Neural progenitor cell (in vitro differentiated cells): ENCODE measurements around the gene AGBL4. TPM values are rescaled to one million over a fixed set of nuclear protein-coding genes. Genes with fewer than 3 reads are reported as not detected.
A peak's percentile ranks its signal among the peaks of the same experiment; 100 is the strongest.

Experiments
- DNase-seq: peaks from one replicate; pipeline ENCODE4 v3.0.0-alpha.2; 2016; ENCODE audit warnings: low spot score
- H2AFZ ChIP-seq: fragments of 200-600 bp; sonication (generic); replicated peaks from 2 replicates; pipeline ENCODE4 v1.6.1; 2016; ENCODE audit warnings: antibody characterized with exemption
- H3F3A ChIP-seq: fragments of 200-600 bp; sonication (generic); 2 replicates; pipeline ENCODE4 v1.6.1; 2016; ENCODE audit warnings: antibody characterized with exemption, low read depth
- H3K27ac ChIP-seq: fragments of 200-600 bp; sonication (generic); 2 replicates; pipeline ENCODE4 v1.5.1; 2016; ENCODE audit warnings: mild to moderate bottlenecking
- H3K27me3 ChIP-seq: fragments of 200-600 bp; sonication (generic); 2 replicates; pipeline ENCODE4 v1.6.1; 2016; ENCODE audit warnings: mild to moderate bottlenecking, moderate library complexity
- H3K36me3 ChIP-seq: fragments of 200-600 bp; sonication (generic); 2 replicates; pipeline ENCODE4 v1.5.1; 2016
- H3K4me1 ChIP-seq: fragments of 200-600 bp; sonication (generic); 2 replicates; pipeline ENCODE4 v1.6.1; 2016; ENCODE audit warnings: mixed run types
- H3K4me2 ChIP-seq: fragments of 200-600 bp; sonication (generic); 2 replicates; pipeline ENCODE4 v1.6.1; 2016
- H3K4me3 ChIP-seq: fragments of 200-600 bp; sonication (generic); 2 replicates; pipeline ENCODE4 v1.5.1; 2016
- H3K79me2 ChIP-seq: fragments of 200-600 bp; sonication (generic); 2 replicates; pipeline ENCODE4 v1.6.1; 2016; ENCODE audit warnings: low read depth
- H3K9ac ChIP-seq: fragments of 200-600 bp; sonication (generic); 2 replicates; pipeline ENCODE4 v1.6.1; 2016
- H3K9me3 ChIP-seq: fragments of 200-600 bp; sonication (generic); 2 replicates; pipeline ENCODE4 v1.5.1; 2016; ENCODE audit warnings: low read depth
- H4K20me1 ChIP-seq: fragments of 200-600 bp; sonication (generic); 2 replicates; pipeline ENCODE4 v1.6.1; 2016; ENCODE audit warnings: low read depth
- H3K27ac Mint-ChIP-seq: 3 replicates; pipeline ENCODE4 v1.8.0; 2021; ENCODE audit warnings: mixed read lengths
- H3K27me3 Mint-ChIP-seq: 2 replicates; pipeline ENCODE4 v1.8.0; 2022; ENCODE audit warnings: low read depth, mild to moderate bottlenecking, inconsistent platforms, moderate library complexity, mixed read lengths; ENCODE audit not compliant: insufficient read depth
- H3K36me3 Mint-ChIP-seq: 3 replicates; pipeline ENCODE4 v1.8.0; 2021; ENCODE audit warnings: mixed read lengths
- H3K4me1 Mint-ChIP-seq: 3 replicates; pipeline ENCODE4 v1.8.0; 2021; ENCODE audit warnings: mixed read lengths
- H3K4me3 Mint-ChIP-seq: 3 replicates; pipeline ENCODE4 v1.8.0; 2021; ENCODE audit warnings: mild to moderate bottlenecking, moderate library complexity, mixed read lengths
- H3K9me3 Mint-ChIP-seq: 3 replicates; pipeline ENCODE4 v1.8.0; 2020; ENCODE audit warnings: mixed read lengths
- EZH2 ChIP-seq: fragments of 200-600 bp; sonication (generic); IDR thresholded peaks from 2 replicates; pipeline ENCODE4 v1.6.1; 2017; ENCODE audit warnings: antibody characterized with exemption, mild to moderate bottlenecking, moderate library complexity
- EZH2phosphoT487 ChIP-seq: fragments of 200-600 bp; sonication (generic); IDR thresholded peaks from 2 replicates; pipeline ENCODE4 v1.6.1; 2017; ENCODE audit warnings: antibody characterized with exemption
- total RNA-seq: library from RNA; depleted of rRNA; stranded (reverse); fragments of >200 nt; gene quantifications from 2 replicates; pipeline ENCODE4 v1.2.3, GENCODE V29; 2015; ENCODE audit warnings: low replicate concordance
- TF ChIP-seq, protein P1 (sequence below): fragments of 200-600 bp; sonication (generic); IDR thresholded peaks from 2 replicates; pipeline ENCODE4 v1.5.1; 2017; ENCODE audit warnings: antibody characterized with exemption, mild to moderate bottlenecking

AGBL4 gene
- total RNA-seq, 1 donor from 2014 or later: 1.5 TPM

DNA sequence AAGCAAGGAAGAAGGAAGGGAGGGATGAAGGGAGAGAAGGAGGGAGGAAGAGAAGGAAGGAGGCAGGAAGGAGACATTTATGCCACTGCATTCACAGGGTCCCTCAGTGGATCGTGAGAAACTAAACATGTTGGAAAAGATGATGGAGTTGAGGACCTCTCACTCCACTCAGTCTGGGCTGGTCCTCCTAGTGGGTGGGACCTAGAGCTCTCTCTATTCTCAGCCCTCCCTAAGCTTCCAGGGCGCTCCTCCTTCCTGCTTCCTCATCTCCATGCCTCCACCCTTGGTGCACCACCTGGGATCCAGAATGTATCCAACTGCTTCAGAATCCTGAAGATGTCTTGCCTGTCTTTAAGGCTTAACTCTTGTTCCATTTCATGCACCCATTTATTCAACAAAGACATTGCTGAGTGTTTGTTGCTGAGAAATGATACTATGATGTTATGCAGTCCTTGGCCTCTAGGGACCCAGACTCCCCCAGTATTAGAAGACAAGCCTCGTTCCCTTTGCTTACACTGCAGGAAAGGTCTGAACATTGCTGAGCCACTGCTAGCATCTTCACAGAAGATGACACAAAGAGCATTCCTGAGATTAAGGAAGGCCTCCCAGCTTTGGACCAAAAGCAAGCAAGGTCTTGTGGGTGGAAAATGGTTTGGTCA lies 1335.5 kb downstream of the AGBL4 start:
- no peak overlapping the region for H3K27ac ChIP-seq
- H3K4me3 ChIP-seq: no peak overlapping the region
- no peaks in the 10 kb centered on the region for H3F3A ChIP-seq
- Mint-ChIP-seq H3K27me3 (no peaks in the 10 kb centered on the region), H3K27ac (no peak overlapping the region), H3K36me3 (no peaks in the 10 kb centered on the region), H3K4me3 (no peak overlapping the region), H3K9me3 (no peaks in the 10 kb centered on the region), H3K4me1 (peaks cover 24% of the 10 kb centered on the region)
- peak overlapping the region; percentile 38 for H2AFZ ChIP-seq
- H3K4me2 ChIP-seq: no peak overlapping the region
- no peaks in the 10 kb centered on the region for H3K36me3 ChIP-seq
- H3K79me2 ChIP-seq: no peaks in the 10 kb centered on the region
- no peaks in the 10 kb centered on the region for H3K9me3 ChIP-seq
- no peak for TF ChIP-seq EZH2phosphoT487
- TF ChIP-seq, protein P1, sequence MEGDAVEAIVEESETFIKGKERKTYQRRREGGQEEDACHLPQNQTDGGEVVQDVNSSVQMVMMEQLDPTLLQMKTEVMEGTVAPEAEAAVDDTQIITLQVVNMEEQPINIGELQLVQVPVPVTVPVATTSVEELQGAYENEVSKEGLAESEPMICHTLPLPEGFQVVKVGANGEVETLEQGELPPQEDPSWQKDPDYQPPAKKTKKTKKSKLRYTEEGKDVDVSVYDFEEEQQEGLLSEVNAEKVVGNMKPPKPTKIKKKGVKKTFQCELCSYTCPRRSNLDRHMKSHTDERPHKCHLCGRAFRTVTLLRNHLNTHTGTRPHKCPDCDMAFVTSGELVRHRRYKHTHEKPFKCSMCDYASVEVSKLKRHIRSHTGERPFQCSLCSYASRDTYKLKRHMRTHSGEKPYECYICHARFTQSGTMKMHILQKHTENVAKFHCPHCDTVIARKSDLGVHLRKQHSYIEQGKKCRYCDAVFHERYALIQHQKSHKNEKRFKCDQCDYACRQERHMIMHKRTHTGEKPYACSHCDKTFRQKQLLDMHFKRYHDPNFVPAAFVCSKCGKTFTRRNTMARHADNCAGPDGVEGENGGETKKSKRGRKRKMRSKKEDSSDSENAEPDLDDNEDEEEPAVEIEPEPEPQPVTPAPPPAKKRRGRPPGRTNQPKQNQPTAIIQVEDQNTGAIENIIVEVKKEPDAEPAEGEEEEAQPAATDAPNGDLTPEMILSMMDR: peak; percentile 42
- H3K27me3 ChIP-seq: no peaks in the 10 kb centered on the region
- H3K4me1 ChIP-seq: peaks cover 12% of the 10 kb centered on the region
- H3K9ac ChIP-seq: no peak overlapping the region
- no peaks in the 10 kb centered on the region for H4K20me1 ChIP-seq
- peak; percentile 28 for DNase-seq

DNA sequence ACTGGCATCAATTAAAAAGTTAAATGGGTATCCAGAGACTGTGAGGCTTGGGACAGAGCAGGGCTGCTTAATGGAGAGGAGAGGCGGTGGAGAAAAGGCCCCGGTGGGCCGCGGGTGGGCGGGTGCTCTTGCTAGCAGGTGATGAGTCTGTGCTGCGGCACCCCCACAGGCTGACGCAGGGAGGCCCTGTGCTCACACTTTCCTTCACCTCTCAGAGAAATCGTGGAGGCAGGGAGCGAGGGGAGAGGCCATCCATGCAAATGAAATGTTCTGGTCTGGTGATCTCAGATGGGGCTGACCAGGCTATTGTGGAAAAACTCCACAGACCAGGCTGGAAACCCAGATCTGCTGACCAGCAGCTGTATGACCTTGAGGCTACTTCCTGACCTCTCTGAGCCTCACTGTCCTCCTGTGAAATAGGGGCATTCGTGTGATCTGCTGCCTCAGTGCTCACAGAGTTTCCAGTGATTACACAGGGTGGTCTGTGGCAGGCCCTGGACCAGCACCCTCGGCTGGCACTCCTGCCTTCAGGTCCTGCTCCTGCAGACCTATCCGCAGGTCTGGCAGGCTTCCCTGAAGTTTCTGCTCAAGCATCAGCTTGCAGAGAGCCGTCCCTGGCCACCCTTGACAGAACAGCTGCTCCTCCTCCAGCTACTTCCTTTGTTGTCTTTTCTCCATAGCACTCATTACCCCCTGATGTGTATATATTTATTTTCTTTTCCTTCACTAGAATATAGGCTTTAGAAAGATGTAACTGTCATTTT lies 1336.3 kb downstream of the AGBL4 start:
- H3K27me3 ChIP-seq: no peaks in the 10 kb centered on the region
- no peaks in the 10 kb centered on the region for H3K27me3 Mint-ChIP-seq
- H3K9me3 Mint-ChIP-seq: no peaks in the 10 kb centered on the region
- no peak overlapping the region for H3K9ac ChIP-seq
- H2AFZ ChIP-seq: no peak overlapping the region
- no peaks in the 10 kb centered on the region for H3K79me2 ChIP-seq
- no peaks in the 10 kb centered on the region for H3F3A ChIP-seq
- peaks cover 21% of the 10 kb centered on the region for H3K4me1 Mint-ChIP-seq
- peaks cover 12% of the 10 kb centered on the region for H3K4me1 ChIP-seq
- no peak overlapping the region for H3K4me2 ChIP-seq
- TF ChIP-seq EZH2phosphoT487: no peak
- no peak overlapping the region for H3K27ac ChIP-seq
- no peak overlapping the region for H3K27ac Mint-ChIP-seq
- no peaks in the 10 kb centered on the region for H4K20me1 ChIP-seq
- no peaks in the 10 kb centered on the region for H3K36me3 ChIP-seq
- DNase-seq: no peak
- H3K4me3 ChIP-seq: no peak overlapping the region
- H3K4me3 Mint-ChIP-seq: no peak overlapping the region
- no peaks in the 10 kb centered on the region for H3K36me3 Mint-ChIP-seq
- H3K9me3 ChIP-seq: no peaks in the 10 kb centered on the region

DNA sequence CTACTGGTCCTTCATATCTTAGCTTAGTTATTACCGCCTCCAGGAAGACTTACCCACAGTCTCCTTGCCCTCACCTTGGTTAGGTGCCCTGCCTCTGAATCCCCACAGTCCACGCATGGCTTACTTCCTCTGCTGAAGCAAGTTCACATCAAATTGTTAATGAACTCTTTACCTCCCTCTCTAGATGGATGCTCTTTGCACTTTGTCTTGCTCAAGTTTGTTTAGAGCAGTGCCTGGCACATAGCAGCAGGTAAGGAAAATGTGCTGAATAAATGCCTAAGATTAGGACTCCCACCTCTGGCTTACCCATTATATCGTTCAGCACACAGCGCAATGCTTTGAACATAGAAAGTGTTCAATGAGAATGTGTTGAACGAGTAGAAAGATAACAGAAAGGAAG lies 1337.6 kb downstream of the AGBL4 start:
- H3K27me3 Mint-ChIP-seq: no peaks in the 10 kb centered on the region

More for the DNA sequence above, 1337.6 kb downstream of the AGBL4 start:
- H3K9me3 Mint-ChIP-seq: no peaks in the 10 kb centered on the region
- no peaks in the 10 kb centered on the region for H3K36me3 Mint-ChIP-seq
- no peaks in the 10 kb centered on the region for H3F3A ChIP-seq
- TF ChIP-seq, protein P1: no peak
- no peak for TF ChIP-seq EZH2phosphoT487
- TF ChIP-seq EZH2: no peak
- H3K36me3 ChIP-seq: no peaks in the 10 kb centered on the region
- peaks cover 19% of the 10 kb centered on the region for H3K4me1 ChIP-seq
- H3K4me3 ChIP-seq: no peak overlapping the region
- no peaks in the 10 kb centered on the region for H3K27me3 ChIP-seq
- no peaks in the 10 kb centered on the region for H3K9me3 ChIP-seq
- no peak overlapping the region for H3K4me2 ChIP-seq
- no peak for DNase-seq
- H3K4me3 Mint-ChIP-seq: no peak overlapping the region
- no peak overlapping the region for H2AFZ ChIP-seq
- H3K27ac ChIP-seq: no peak overlapping the region
- H3K79me2 ChIP-seq: no peaks in the 10 kb centered on the region
- H3K4me1 Mint-ChIP-seq: peaks cover 25% of the 10 kb centered on the region
- no peak overlapping the region for H3K27ac Mint-ChIP-seq
- no peak overlapping the region for H3K9ac ChIP-seq
- no peaks in the 10 kb centered on the region for H4K20me1 ChIP-seq
